HEK293 (cell line): Measurements from ENCODE around the gene ZWILCH.

Experiments
- CTCF ChIA-PET: fragments of 350-600 bp; formaldehyde crosslinking; extraction: SDS; loops from one replicate; lab custom pipeline; 2021; ENCODE audit warnings: antibody characterized with exemption; lab: Yijun Ruan, JAX
- POLR2A ChIA-PET: fragments of 300-600 bp; formaldehyde crosslinking; extraction: SDS; loops from one replicate; lab custom pipeline; 2020; ENCODE audit warnings: antibody characterized with exemption, inconsistent platforms; lab: Yijun Ruan, JAX
- H3K27ac ChIP-seq: fragments of 200-500 bp; sonication (Bioruptor generic); 2 replicates; pipeline ENCODE4 v1.5.1; 2014; ENCODE audit warnings: low read depth, low read length, control low read depth, inconsistent platforms; ENCODE audit errors: extremely low read depth
- H3K36me3 ChIP-seq, 2 experiments: fragments of 200-500 bp in 1 of 2; sonication (Bioruptor generic) in 1 of 2; 1 replicate in 1 of 2; 2 replicates in 1 of 2; pipeline ENCODE4 v1.5.1; 2014 to 2017; ENCODE audit warnings: inconsistent platforms in 2 of 2, low read length in 2 of 2; ENCODE audit not compliant: control insufficient read depth in 2 of 2, insufficient read depth in 1 of 2
- H3K4me1 ChIP-seq: fragments of 200-500 bp; sonication (Bioruptor generic); 2 replicates; pipeline ENCODE4 v1.5.1; 2014; ENCODE audit warnings: mild to moderate bottlenecking, low read length, inconsistent platforms; ENCODE audit not compliant: control insufficient read depth, insufficient read depth
- H3K4me3 ChIP-seq: 2 replicates; pipeline ENCODE4 v1.5.1; 2011; ENCODE audit warnings: low read depth, mild to moderate bottlenecking, control low read depth, low read length, moderate library complexity
- H3K9me3 ChIP-seq: fragments of 200-500 bp; sonication (Bioruptor generic); 2 replicates; pipeline ENCODE4 v1.5.1; 2014; ENCODE audit warnings: low read depth, low read length, inconsistent platforms; ENCODE audit not compliant: control insufficient read depth, insufficient read depth
- KLF7 ChIP-seq: fragments of 450-650 bp; formaldehyde crosslinking; IDR thresholded peaks from 2 replicates; pipeline ENCODE4 v1.5.1; 2016; ENCODE audit warnings: missing biosample characterization, missing genetic modification characterization, borderline replicate concordance
- MYNN ChIP-seq: fragments of 450-650 bp; formaldehyde crosslinking; IDR thresholded peaks from 2 replicates; pipeline ENCODE4 v1.5.1; 2016; ENCODE audit warnings: missing biosample characterization, missing genetic modification characterization, borderline replicate concordance
- SCRT2 ChIP-seq: fragments of 450-650 bp; formaldehyde crosslinking; IDR thresholded peaks from 2 replicates; pipeline ENCODE4 v1.5.1; 2016; ENCODE audit warnings: missing biosample characterization, missing genetic modification characterization
- WT1 ChIP-seq: fragments of 450-650 bp; formaldehyde crosslinking; IDR thresholded peaks from 2 replicates; pipeline ENCODE4 v1.5.1; 2016; ENCODE audit warnings: missing biosample characterization, missing genetic modification characterization
- ZFHX2 ChIP-seq: fragments of 450-650 bp; formaldehyde crosslinking; conservative IDR thresholded peaks from 2 replicates; pipeline ENCODE4 v1.5.1; 2016; ENCODE audit warnings: missing biosample characterization, missing genetic modification characterization
- ZNF214 ChIP-seq: fragments of 450-650 bp; formaldehyde crosslinking; IDR thresholded peaks from 2 replicates; pipeline ENCODE4 v1.5.1; 2017; ENCODE audit warnings: missing biosample characterization, mild to moderate bottlenecking, missing genetic modification characterization, borderline replicate concordance
- ZNF266 ChIP-seq: fragments of 450-650 bp; formaldehyde crosslinking; IDR thresholded peaks from 2 replicates; pipeline ENCODE4 v1.5.1; 2016; ENCODE audit warnings: missing biosample characterization, missing genetic modification characterization, low read depth
- ZNF548 ChIP-seq: fragments of 450-650 bp; formaldehyde crosslinking; IDR thresholded peaks from 2 replicates; pipeline ENCODE4 v1.5.1; 2016; ENCODE audit warnings: missing biosample characterization, missing genetic modification characterization
- ZNF629 ChIP-seq: fragments of 450-650 bp; formaldehyde crosslinking; IDR thresholded peaks from 2 replicates; pipeline ENCODE4 v1.5.1; 2017; ENCODE audit warnings: missing biosample characterization, missing genetic modification characterization
- ZNF658 ChIP-seq: fragments of 450-650 bp; formaldehyde crosslinking; IDR thresholded peaks from 2 replicates; pipeline ENCODE4; 2016; ENCODE audit warnings: missing biosample characterization, missing genetic modification characterization
- ZNF664 ChIP-seq: fragments of 450-650 bp; formaldehyde crosslinking; IDR thresholded peaks from 2 replicates; pipeline ENCODE4 v1.5.1; 2016; ENCODE audit warnings: missing biosample characterization, missing genetic modification characterization
- ZNF792 ChIP-seq: fragments of 450-650 bp; formaldehyde crosslinking; IDR thresholded peaks from 2 replicates; pipeline ENCODE4 v1.5.1; 2016; ENCODE audit warnings: missing biosample characterization, missing genetic modification characterization
- TF ChIP-seq, protein P1 (sequence below): fragments of 450-650 bp; formaldehyde crosslinking; IDR thresholded peaks from 2 replicates; pipeline ENCODE4 v1.5.1; 2016; ENCODE audit warnings: missing biosample characterization, missing genetic modification characterization
- TF ChIP-seq, protein P2 (sequence below): fragments of 450-650 bp; formaldehyde crosslinking; IDR thresholded peaks from 2 replicates; pipeline ENCODE4 v1.5.1; 2016; ENCODE audit warnings: missing biosample characterization, missing genetic modification characterization
- TF ChIP-seq, protein P3 (sequence below): fragments of 450-650 bp; formaldehyde crosslinking; IDR thresholded peaks from 2 replicates; pipeline ENCODE4 v1.5.1; 2017; ENCODE audit warnings: missing biosample characterization, missing genetic modification characterization

Gene ZWILCH

DNA sequence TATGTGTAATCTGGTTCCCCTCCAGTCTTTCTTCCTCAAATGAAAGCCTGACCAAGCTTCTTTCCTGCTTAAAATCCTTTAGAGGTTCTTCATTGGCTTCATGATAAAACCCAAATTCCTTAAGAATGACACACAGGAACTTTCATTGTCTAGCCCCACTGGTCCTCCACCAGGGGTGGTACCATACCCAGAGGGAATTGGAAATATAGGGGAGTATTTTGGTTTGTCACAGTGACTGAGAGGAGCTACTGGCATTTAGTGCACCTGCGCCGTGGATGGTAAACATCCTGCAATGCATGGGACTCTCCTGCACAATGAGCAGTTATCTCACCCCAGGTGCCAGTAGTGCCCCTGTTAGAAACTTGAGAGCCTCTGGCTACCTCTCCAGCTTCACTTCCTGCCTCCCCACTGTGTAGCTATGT is 10.8 kb downstream of the ZWILCH start (continued):
- TF ChIP-seq, protein P1, sequence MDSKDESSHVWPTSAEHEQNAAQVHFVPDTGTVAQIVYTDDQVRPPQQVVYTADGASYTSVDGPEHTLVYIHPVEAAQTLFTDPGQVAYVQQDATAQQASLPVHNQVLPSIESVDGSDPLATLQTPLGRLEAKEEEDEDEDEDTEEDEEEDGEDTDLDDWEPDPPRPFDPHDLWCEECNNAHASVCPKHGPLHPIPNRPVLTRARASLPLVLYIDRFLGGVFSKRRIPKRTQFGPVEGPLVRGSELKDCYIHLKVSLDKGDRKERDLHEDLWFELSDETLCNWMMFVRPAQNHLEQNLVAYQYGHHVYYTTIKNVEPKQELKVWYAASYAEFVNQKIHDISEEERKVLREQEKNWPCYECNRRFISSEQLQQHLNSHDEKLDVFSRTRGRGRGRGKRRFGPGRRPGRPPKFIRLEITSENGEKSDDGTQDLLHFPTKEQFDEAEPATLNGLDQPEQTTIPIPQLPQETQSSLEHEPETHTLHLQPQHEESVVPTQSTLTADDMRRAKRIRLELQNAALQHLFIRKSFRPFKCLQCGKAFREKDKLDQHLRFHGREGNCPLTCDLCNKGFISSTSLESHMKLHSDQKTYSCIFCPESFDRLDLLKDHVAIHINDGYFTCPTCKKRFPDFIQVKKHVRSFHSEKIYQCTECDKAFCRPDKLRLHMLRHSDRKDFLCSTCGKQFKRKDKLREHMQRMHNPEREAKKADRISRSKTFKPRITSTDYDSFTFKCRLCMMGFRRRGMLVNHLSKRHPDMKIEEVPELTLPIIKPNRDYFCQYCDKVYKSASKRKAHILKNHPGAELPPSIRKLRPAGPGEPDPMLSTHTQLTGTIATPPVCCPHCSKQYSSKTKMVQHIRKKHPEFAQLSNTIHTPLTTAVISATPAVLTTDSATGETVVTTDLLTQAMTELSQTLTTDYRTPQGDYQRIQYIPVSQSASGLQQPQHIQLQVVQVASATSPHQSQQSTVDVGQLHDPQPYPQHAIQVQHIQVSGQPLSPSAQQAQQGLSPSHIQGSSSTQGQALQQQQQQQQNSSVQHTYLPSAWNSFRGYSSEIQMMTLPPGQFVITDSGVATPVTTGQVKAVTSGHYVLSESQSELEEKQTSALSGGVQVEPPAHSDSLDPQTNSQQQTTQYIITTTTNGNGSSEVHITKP (tag by site-specific recombination): peak; percentile 60
- TF ChIP-seq WT1: no peak
- no peak for TF ChIP-seq MYNN (tag by site-specific recombination)
- no peak for TF ChIP-seq ZNF214 (tag by site-specific recombination)
- TF ChIP-seq ZNF266 (tag by site-specific recombination): no peak
- TF ChIP-seq ZNF658 (tag by site-specific recombination): no peak
- TF ChIP-seq, all 188 proteins: peak for 2

DNA sequence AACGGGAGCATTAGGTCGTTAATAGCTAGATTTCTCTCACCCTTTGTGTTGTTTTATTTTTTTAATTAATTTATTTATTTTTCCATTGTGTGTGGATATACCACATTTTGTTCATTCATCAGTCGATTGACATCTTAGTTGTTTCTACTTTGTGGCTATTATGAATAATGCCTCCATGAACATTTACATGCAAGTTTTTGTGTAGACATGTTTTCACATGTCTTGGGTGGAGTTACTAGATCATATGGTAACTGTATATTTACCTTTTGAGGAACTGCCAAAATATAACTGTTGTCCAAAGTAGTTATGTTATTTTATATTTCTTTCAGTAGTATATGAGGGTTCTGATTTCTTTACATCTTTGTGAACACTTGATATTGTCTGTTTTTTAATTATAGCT is 18.8 kb downstream of the ZWILCH start:
- no peaks in the 10 kb centered on the region for H3K9me3 ChIP-seq
- peaks cover 50 to 69% of the 10 kb centered on the region in 2 experiments for H3K36me3 ChIP-seq
- POLR2A ChIA-PET: interaction anchor here (0.6 kb wide), 1 partner anchor 127 kb away, joined by 11 read pairs; no protein-coding TSS in a partner anchor
- CTCF ChIA-PET: interaction anchor here (0.6 kb wide), 1 partner anchor 882 kb away, joined by 3 read pairs; no protein-coding TSS in a partner anchor
- H3K4me1 ChIP-seq: no peaks in the 10 kb centered on the region
- H3K27ac ChIP-seq: no peak overlapping the region
- no peak overlapping the region for H3K4me3 ChIP-seq
- TF ChIP-seq KLF7: no peak
- TF ChIP-seq, all 188 proteins: peak for 0

DNA sequence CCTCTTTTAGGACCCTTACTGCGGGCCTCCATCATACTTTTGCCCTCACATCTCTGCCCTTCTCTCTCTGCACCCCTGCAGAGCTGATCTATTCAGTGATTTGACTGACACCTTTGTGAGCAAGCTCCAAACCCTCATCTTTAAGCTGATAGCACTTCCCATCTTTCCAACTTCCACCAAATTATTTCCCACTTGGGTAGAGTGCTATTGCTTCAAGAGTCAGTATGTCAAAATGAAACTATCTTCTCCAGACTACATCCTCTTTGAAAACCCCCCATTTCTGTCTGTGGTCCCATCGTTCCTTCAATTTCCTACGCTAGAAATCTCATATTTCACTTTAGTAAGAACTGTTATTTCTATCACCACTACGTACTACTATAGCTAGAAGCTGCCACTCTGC is 19.7 kb downstream of the ZWILCH start:
- Histone ChIP-seq H3K27ac (no peak overlapping the region), H3K4me3 (no peak overlapping the region), H3K36me3 (peaks cover 55 to 67% of the 10 kb centered on the region in 2 experiments), H3K9me3 (no peaks in the 10 kb centered on the region), H3K4me1 (no peaks in the 10 kb centered on the region)
- ChIA-PET CTCF (interaction anchor here (1.0 to 1.5 kb wide), 2 partner anchors 25 to 27 kb away, joined by 3 to 4 read pairs; no protein-coding TSS in a partner anchor), POLR2A (no interaction called here)
- TF ChIP-seq ZNF629 (tag by site-specific recombination) (no peak), ZNF792 (no peak), SCRT2 (no peak), ZNF664 (no peak), ZNF548 (tag by site-specific recombination) (no peak), ZFHX2 (tag by site-specific recombination) (no peak)
- TF ChIP-seq, protein P2, sequence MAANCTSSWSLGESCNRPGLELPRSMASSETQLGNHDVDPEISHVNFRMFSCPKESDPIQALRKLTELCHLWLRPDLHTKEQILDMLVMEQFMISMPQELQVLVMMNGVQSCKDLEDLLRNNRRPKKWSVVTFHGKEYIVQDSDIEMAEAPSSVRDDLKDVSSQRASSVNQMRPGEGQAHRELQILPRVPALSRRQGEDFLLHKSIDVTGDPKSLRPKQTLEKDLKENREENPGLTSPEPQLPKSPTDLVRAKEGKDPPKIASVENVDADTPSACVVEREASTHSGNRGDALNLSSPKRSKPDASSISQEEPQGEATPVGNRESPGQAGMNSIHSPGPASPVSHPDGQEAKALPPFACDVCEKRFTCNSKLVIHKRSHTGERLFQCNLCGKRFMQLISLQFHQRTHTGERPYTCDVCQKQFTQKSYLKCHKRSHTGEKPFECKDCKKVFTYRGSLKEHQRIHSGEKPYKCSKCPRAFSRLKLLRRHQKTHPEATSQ (tag by site-specific recombination): no peak
- TF ChIP-seq, protein P3, sequence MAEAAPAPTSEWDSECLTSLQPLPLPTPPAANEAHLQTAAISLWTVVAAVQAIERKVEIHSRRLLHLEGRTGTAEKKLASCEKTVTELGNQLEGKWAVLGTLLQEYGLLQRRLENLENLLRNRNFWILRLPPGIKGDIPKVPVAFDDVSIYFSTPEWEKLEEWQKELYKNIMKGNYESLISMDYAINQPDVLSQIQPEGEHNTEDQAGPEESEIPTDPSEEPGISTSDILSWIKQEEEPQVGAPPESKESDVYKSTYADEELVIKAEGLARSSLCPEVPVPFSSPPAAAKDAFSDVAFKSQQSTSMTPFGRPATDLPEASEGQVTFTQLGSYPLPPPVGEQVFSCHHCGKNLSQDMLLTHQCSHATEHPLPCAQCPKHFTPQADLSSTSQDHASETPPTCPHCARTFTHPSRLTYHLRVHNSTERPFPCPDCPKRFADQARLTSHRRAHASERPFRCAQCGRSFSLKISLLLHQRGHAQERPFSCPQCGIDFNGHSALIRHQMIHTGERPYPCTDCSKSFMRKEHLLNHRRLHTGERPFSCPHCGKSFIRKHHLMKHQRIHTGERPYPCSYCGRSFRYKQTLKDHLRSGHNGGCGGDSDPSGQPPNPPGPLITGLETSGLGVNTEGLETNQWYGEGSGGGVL (tag by site-specific recombination): no peak
